ENCODE results near the gene GRM4.

GRM4 gene

GRCh38 chr6:34142061-34142998 is 3.6 kb downstream of the GRM4 start:
- DNase-seq, result peak in 1 of 2 experiments; percentile 14

GRCh38 chr6:34140075-34140474 is 5.8 kb downstream of the GRM4 start:
- no peak for DNase-seq

- DNase-seq, result no peak
Measured at GRCh38 chr6:34138914-34139510, 6.9 kb downstream of the GRM4 start.

GRCh38 chr6:34138191-34138590 is 7.7 kb downstream of the GRM4 start:
- no peak for DNase-seq

GRCh38 chr6:34135541-34135940 is 10.3 kb downstream of the GRM4 start:
- no peak for DNase-seq

GRCh38 chr6:34132486-34133185 is 13.3 kb downstream of the GRM4 start:
- no peak for DNase-seq

- no peak for DNase-seq
Measured at GRCh38 chr6:34131326-34132290, 14.3 kb downstream of the GRM4 start.

GRCh38 chr6:34130862-34131261 is 15.0 kb downstream of the GRM4 start:
- DNase-seq, result no peak

- DNase-seq, result no peak
Measured at GRCh38 chr6:34129753-34130152, 16.1 kb downstream of the GRM4 start.

- DNase-seq, result no peak
Measured at GRCh38 chr6:34128045-34128444, 17.8 kb downstream of the GRM4 start.

- no peak for DNase-seq
Measured at GRCh38 chr6:34126419-34126818, 19.5 kb downstream of the GRM4 start.

- no peak for DNase-seq
Measured at GRCh38 chr6:34125939-34126338, 19.9 kb downstream of the GRM4 start.

- no peak for DNase-seq
Measured at GRCh38 chr6:34120953-34121675, 24.8 kb downstream of the GRM4 start.

GRCh38 chr6:34115915-34116314 is 30.0 kb downstream of the GRM4 start:
- no peak for DNase-seq

- DNase-seq, result no peak
Measured at GRCh38 chr6:34115403-34115795, 30.5 kb downstream of the GRM4 start.

GRCh38 chr6:34114695-34115402 is 31.0 kb downstream of the GRM4 start:
- no peak for DNase-seq

- DNase-seq, result no peak
Measured at GRCh38 chr6:34113532-34113931, 32.4 kb downstream of the GRM4 start.

- no peak for DNase-seq
Measured at GRCh38 chr6:34112126-34112525, 33.8 kb downstream of the GRM4 start.

GRCh38 chr6:34110610-34111009 is 35.3 kb downstream of the GRM4 start:
- DNase-seq, result no peak

- DNase-seq, result no peak
Measured at GRCh38 chr6:34108176-34108575, 37.7 kb downstream of the GRM4 start.

- DNase-seq, result no peak
Measured at GRCh38 chr6:34106900-34107299, 39.0 kb downstream of the GRM4 start.

Measured in activated CD4-positive, alpha-beta T cell treated with anti-CD3 and anti-CD28 coated beads, Interleukin-2, amount 50 U/mL, for 4 hours (primary cell).